T-helper 1 cell treated with Interleukin-12 subunit alpha and Interleukin-12 subunit beta and Interleukin-4 antibody, amounts not matched to agents 30 μg/mL and 1 μg/mL, for 36 hours (primary cell): ENCODE results near the gene EFCAB6.

Source experiments
- H3K27ac Mint-ChIP-seq: one replicate; pipeline ENCODE4 v1.8.0; 2021; ENCODE audit warnings: mild to moderate bottlenecking, mixed read lengths
- H3K27me3 Mint-ChIP-seq: one replicate; pipeline ENCODE4 v1.8.0; 2021; ENCODE audit warnings: low read depth, mixed read lengths
- H3K36me3 Mint-ChIP-seq: one replicate; pipeline ENCODE4 v1.8.0; 2021; ENCODE audit warnings: low read depth, mixed read lengths
- H3K4me1 Mint-ChIP-seq: one replicate; pipeline ENCODE4 v1.8.0; 2021; ENCODE audit warnings: low read depth, mixed read lengths
- H3K4me3 Mint-ChIP-seq: one replicate; pipeline ENCODE4 v1.8.0; 2021; ENCODE audit warnings: mild to moderate bottlenecking, moderate library complexity, mixed read lengths
- H3K9me3 Mint-ChIP-seq: one replicate; pipeline ENCODE4 v1.8.0; 2021; ENCODE audit warnings: mixed read lengths

EFCAB6 gene

DNA sequence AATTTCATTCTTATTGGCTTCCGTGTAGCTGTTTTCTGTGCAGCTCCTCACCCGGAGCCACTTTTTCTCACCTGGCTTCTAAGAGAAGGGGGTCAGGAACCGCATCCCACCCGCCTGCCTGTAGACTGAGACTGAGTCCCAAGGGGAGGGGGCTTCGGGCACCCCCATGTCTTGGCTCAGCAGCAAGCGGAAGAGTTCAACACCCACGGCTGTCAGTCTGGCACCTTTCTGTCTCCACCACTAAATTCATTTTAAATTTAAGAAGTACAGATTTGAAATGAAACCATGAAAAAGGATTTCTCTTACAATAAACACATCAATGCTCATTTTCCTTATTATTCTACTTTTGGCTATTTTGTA lies 66.7 kb downstream of the EFCAB6 start:
- H3K4me1 Mint-ChIP-seq, result no peaks in the 10 kb centered on the region
- H3K27me3 Mint-ChIP-seq, result no peaks in the 10 kb centered on the region
- H3K9me3 Mint-ChIP-seq, result no peaks in the 10 kb centered on the region
- H3K4me3 Mint-ChIP-seq, result no peak overlapping the region
- H3K27ac Mint-ChIP-seq, result no peak overlapping the region
- no peaks in the 10 kb centered on the region for H3K36me3 Mint-ChIP-seq

DNA sequence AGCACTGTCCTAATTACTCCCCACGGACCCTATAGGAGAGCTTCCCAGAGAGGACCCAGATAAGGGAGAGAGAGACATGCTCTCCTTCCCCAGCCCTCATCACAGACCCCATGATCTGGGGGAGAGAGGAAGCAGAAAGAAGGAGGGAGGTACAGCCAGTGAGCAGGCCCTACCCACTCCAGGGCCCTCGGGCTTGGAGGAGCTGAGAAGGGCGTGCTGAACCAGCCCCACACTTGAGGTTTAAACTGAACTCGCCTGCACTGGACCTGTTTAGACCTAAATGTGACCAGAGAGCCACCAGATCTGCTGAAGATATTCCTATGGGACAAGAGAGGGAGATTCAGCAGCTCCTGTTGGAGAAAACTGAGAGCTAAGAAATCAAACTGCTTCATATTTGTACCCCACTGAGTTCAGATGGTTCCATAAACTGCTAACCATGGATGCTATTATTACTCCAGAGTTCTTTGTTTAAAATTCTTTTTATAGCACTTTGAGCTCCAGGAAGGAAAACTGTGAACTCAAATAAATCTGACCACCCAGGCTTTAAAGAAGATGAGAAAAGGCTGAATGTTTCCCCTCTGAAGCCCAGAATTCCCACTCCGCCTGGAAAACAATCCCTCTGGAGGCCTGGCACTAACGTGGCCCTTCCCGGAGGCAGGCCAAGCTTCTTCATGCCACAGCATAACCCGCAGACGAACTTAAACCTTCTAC lies 67.2 kb downstream of the EFCAB6 start:
- Mint-ChIP-seq H3K9me3 (no peaks in the 10 kb centered on the region), H3K27ac (no peak overlapping the region), H3K36me3 (no peaks in the 10 kb centered on the region), H3K4me1 (no peaks in the 10 kb centered on the region), H3K4me3 (no peak overlapping the region), H3K27me3 (no peaks in the 10 kb centered on the region)

DNA sequence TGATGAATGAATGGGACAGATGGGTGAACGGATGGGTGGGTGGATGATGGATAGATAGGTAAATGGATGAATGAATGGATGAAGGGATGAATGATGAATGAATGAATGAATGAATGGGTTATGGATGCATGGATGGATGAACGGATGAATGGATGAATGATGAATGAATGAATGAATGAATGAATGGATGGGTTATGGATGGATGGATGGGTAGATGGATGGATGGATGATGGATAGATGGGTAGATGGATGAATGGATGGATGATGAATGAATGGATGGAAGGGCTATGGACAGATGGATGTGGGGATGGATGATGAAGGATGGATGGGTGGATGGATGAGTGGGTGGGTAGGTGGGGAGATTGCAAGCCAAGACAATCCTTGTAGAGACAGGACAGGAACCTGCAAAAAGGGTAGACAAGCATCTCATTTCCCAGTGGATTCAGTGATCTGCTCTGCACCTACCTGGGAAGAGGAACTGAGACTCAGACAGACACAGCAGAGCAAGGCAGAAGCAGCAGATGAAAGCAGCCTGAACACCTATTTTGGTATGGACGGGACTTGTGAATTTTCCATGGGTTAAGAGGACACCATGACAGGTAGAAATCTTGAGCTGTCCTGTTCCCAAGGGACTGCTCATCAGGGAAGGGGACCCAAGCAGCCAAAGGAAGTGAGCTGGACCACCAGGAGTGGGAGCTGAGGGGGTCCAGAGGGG lies 68.0 kb downstream of the EFCAB6 start:
- Mint-ChIP-seq H3K4me1 (no peaks in the 10 kb centered on the region), H3K27ac (no peak overlapping the region), H3K36me3 (no peaks in the 10 kb centered on the region), H3K9me3 (no peaks in the 10 kb centered on the region), H3K4me3 (no peak overlapping the region), H3K27me3 (no peaks in the 10 kb centered on the region)

DNA sequence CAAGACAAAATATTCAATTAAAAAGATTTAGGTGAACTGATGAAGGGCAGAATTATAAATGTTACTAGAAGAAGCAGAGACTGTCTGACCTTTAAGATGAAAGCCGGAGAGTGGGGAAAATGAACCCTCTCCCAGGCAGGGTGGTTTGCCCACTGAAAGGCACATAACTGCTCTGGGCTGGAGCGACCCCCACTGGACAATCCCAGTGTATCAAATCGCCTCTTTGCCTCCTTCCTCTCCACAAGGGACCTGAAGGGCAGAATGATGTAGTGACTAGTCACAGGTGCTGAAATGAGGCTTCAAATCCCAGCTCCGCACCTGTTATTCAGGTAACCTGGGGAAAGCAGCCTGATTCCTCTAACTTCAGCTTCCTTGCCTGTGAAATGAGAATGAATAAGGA lies 69.0 kb downstream of the EFCAB6 start:
- no peaks in the 10 kb centered on the region for H3K4me1 Mint-ChIP-seq
- no peaks in the 10 kb centered on the region for H3K9me3 Mint-ChIP-seq
- H3K27me3 Mint-ChIP-seq, result no peaks in the 10 kb centered on the region
- no peaks in the 10 kb centered on the region for H3K36me3 Mint-ChIP-seq
- no peak overlapping the region for H3K27ac Mint-ChIP-seq
- H3K4me3 Mint-ChIP-seq, result no peak overlapping the region

DNA sequence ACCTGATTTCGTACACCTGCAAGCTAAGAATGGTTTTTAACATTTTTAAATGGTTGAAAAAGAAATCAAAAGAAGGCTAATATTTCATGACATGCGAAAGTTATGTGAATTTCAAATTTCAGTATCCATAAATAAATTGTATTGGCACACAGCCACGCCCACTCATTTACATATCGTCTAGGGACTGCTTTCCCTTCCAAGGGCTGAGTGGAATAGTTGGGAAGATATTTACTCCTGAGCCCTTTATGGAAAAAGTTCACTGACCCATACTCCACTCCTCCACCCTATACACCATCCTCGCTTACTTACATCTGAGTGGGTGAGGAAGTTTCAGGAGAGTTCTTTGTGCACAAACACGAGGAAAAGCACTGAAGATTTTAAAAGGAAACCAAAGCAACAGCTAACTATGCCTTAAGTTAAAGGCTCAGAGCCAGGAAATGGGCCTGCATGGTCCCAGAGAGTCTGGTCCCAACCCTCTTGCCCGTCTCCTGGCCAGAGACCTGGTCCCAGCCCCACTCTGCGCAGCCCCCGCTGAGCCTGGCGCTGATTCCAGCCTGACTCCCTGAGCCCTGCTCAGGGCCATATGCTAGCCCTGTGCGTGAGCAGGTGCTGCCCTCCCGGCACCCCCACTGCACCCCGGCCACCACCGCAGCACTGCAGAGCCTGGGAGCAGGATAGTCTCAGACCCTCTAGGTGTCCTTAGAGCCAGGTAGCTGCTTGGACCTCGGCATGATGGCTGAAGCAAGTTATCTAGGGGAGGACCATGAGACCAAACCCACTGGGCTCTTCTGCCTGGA lies 69.8 kb downstream of the EFCAB6 start:
- Mint-ChIP-seq H3K36me3 (no peaks in the 10 kb centered on the region), H3K27ac (no peak overlapping the region), H3K4me1 (no peaks in the 10 kb centered on the region), H3K4me3 (no peak overlapping the region), H3K27me3 (no peaks in the 10 kb centered on the region), H3K9me3 (no peaks in the 10 kb centered on the region)

DNA sequence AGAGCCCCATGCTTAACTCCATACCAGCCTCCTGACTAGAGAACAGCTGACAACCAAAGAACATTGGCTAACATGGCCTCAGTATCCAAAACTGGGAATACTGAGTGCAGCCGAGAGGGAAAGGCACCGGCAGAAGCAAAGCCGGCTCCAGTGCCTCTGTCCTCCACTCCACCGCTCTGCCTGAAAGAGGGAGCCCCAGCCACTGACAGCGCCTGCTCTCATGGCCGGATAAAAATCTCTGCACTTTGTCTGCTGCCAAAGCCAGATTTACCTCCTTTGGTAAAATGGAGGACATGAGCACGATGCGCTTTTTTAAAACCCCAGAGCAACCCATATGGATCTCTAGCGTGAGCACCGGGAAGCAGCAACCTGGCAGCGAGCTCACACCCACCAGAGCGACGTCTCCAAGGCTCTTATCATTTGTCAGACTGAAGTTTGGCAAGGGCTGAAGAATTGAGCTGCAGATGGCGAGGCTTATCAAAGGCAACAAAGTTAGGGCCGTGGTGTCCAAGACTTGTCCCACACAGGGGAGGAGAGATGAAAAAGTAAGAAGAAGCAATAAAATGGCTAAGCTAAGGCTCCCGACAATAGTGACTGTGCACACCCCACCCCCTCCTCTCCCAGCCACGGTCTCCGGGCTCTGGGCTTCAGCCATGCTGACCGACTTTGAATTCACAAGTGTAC lies 71.4 kb downstream of the EFCAB6 start:
- no peaks in the 10 kb centered on the region for H3K4me1 Mint-ChIP-seq
- H3K27ac Mint-ChIP-seq, result no peak overlapping the region
- H3K27me3 Mint-ChIP-seq, result no peaks in the 10 kb centered on the region
- H3K9me3 Mint-ChIP-seq, result no peaks in the 10 kb centered on the region
- H3K4me3 Mint-ChIP-seq, result no peak overlapping the region
- no peaks in the 10 kb centered on the region for H3K36me3 Mint-ChIP-seq

DNA sequence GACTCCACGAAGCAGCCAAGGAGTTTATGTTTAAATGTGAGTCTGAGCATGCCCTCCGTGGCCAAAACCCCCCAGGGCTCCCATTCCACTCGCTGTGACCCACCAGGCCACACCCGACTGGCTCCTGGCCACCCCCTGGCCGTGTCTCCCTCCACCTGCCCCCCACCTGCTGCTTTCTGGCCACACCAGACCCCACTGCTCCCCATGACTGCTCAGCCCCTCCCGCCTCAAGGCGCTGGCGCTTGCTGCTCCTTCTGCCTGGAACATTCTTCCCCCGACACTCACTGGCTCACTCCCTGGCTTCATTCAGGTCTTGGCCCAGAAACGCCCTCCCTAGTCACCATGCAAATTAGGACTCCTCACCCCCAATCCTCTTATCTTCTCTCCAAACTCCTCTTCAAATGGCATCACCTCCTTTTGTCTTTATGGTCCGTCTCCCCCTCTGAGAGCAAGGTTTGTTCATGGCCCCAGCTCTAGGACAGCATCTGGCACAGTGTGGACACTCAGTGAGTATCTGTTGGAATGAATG lies 72.2 kb downstream of the EFCAB6 start:
- H3K27me3 Mint-ChIP-seq, result no peaks in the 10 kb centered on the region
- H3K4me1 Mint-ChIP-seq, result no peaks in the 10 kb centered on the region
- no peaks in the 10 kb centered on the region for H3K9me3 Mint-ChIP-seq
- no peak overlapping the region for H3K4me3 Mint-ChIP-seq
- no peaks in the 10 kb centered on the region for H3K36me3 Mint-ChIP-seq
- no peak overlapping the region for H3K27ac Mint-ChIP-seq

DNA sequence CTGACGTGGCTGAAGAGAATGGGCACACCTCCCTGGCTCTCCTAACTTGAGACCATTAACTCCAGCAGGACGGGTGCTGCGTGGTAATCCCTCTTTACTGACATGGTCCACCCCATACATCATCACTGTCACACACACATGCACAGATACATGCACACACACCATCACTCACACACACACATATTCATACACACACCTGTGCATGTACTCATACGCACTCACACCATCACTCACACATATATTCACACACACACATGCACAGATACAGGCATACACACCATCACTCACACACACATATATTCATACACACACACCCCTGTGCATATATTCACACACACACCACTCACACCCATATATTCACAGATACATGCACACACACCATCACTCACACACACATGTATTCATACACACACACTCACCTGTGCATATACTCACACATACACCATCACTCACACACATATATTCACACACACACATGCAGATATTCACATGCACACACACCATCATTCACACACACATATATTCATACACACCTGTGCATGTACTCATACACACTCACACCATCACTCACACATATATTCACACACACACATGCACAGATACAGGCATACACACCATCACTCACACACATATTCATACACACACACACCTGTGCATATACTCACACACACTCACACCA lies 74.8 kb downstream of the EFCAB6 start:
- Mint-ChIP-seq H3K4me1 (no peaks in the 10 kb centered on the region), H3K27me3 (no peaks in the 10 kb centered on the region), H3K27ac (no peak overlapping the region), H3K9me3 (no peaks in the 10 kb centered on the region), H3K4me3 (no peak overlapping the region), H3K36me3 (no peaks in the 10 kb centered on the region)

DNA sequence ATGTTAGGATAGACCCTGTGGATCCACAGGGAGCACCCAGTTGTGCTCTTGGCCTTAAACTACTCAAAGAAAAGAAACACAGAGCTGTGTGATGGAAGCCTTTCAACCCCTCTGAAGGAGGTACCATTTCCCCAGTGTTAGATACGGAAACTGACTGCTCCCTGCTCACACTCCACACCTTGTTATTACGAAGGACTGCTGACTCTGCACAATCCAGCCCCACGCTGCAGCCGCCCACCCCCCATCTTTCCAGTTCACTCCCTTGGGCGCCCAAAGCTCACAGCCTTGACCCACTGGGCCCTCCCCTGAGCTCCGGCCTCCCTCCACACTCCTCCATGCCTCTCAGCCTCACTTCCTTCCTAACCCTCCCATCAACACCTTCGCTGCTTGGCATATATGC lies 75.5 kb downstream of the EFCAB6 start:
- no peak overlapping the region for H3K27ac Mint-ChIP-seq
- no peak overlapping the region for H3K4me3 Mint-ChIP-seq
- H3K4me1 Mint-ChIP-seq, result no peaks in the 10 kb centered on the region
- no peaks in the 10 kb centered on the region for H3K36me3 Mint-ChIP-seq
- no peaks in the 10 kb centered on the region for H3K27me3 Mint-ChIP-seq
- no peaks in the 10 kb centered on the region for H3K9me3 Mint-ChIP-seq

DNA sequence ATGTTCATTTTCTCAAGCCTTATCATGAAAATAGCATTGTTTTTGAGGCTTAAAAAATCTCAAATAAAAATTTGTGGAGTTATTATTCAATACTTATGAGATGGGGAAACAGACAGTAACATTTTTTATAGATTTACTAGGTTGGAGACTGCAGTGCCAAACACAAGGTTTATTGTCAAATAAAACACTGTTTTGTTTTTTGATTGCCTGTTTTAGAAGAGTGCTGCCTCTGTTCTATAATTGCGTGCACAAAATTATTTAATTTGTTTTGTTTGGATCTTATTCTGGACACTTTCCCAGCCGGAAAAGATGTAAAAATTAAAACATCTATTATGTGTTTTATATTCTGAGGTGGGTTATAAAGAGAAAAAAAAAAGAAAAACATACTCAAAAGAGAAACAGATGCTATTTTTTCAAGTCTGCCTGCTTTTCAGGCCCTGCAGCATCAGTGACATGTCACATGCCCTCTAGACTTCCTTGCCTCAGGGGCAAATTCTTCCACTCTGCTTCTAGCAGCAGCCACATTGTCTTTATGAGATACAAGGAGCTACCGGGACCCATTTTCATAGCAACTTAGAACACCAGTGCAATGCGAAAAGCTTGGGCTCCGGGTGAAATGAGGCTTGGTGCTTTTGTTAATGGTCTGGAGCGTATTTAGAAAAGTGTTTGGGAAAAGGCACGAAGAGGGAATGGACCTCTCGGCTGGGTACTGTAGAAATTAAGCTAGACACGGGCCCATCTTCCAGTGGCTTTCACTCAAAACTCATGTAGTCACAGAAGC lies 77.5 kb downstream of the EFCAB6 start:
- Mint-ChIP-seq H3K27ac (no peak overlapping the region), H3K4me1 (no peaks in the 10 kb centered on the region), H3K36me3 (no peaks in the 10 kb centered on the region), H3K27me3 (no peaks in the 10 kb centered on the region), H3K4me3 (no peak overlapping the region), H3K9me3 (no peaks in the 10 kb centered on the region)

DNA sequence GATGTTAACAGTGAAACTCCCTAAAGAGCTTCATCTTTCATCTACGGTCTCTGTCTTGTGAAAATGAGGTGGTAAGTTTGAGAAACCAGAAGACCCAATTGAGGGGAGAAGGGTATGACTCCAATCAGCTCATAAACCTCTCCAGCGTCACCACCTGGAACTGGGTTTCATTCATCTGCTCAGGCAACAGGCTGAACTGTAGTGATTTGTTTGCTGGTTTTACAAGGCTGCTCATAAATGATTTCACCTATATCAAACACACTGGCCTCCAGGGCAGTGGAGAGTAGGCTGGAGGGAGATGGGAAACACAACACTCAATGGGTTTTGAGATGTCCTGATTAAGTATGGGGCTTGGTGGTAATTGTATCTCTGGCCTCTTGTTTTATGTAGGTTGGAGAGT lies 79.0 kb downstream of the EFCAB6 start:
- no peak overlapping the region for H3K4me3 Mint-ChIP-seq
- no peaks in the 10 kb centered on the region for H3K4me1 Mint-ChIP-seq
- H3K9me3 Mint-ChIP-seq, result no peaks in the 10 kb centered on the region
- H3K27me3 Mint-ChIP-seq, result peaks cover 4% of the 10 kb centered on the region
- H3K36me3 Mint-ChIP-seq, result no peaks in the 10 kb centered on the region
- no peak overlapping the region for H3K27ac Mint-ChIP-seq

DNA sequence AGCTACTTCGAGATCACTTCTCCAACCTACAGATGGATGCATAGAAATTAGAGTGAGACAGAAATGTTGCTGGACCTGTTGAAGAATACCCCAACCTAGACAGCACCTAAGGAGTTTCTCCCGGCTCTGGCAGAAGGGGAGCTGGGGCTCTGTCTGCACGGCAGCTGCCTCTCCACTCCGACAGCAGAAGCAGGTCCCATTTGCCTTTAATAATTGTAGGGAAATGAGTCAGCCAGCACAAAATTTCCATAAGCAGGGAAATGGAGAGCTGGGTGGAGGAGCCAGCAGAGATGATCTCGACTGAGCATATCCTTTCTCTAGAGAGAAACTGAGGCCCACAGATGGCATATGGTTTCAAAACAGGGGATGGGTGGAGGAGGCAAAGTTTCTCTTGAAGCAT lies 80.1 kb downstream of the EFCAB6 start:
- H3K4me1 Mint-ChIP-seq, result no peaks in the 10 kb centered on the region
- no peaks in the 10 kb centered on the region for H3K36me3 Mint-ChIP-seq
- H3K27ac Mint-ChIP-seq, result no peak overlapping the region
- H3K4me3 Mint-ChIP-seq, result no peak overlapping the region
- H3K9me3 Mint-ChIP-seq, result no peaks in the 10 kb centered on the region
- peaks cover 4% of the 10 kb centered on the region for H3K27me3 Mint-ChIP-seq

DNA sequence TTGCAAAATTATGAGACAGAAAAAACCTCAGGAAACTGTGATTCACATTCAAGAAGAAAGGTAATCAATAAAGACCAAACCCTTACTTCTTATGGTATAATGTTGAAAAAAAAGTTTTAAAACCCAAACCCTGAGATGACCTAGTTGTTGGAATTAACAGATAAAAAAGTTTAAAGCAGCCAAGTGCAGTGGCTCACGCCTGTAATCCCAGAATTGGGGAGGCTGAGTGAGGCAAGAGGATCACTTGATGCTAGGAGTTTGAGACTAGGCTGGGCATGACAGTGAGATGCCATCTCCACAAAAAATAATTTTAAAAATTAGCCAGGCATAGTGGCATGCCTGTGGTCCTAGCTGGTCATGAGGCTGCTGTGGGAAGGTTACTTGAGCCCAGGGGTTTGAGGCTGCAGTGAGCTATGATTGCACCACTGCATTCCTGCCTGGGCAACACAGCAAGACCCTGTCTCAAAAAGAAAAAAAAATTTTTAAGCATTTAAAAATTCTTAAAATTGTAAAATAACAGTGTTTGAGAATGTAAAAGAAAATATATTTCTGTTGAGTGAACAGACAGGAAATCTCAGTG lies 85.1 kb downstream of the EFCAB6 start:
- no peaks in the 10 kb centered on the region for H3K36me3 Mint-ChIP-seq

More for the DNA sequence above, 85.1 kb downstream of the EFCAB6 start:
- Mint-ChIP-seq H3K27ac (no peak overlapping the region), H3K4me1 (no peaks in the 10 kb centered on the region), H3K27me3 (peaks cover 4% of the 10 kb centered on the region), H3K9me3 (no peaks in the 10 kb centered on the region), H3K4me3 (no peak overlapping the region)
